Measurements from ENCODE around the gene KLRF1.

- no peak for TF ChIP-seq FOXA1 (IDR thresholded peaks at IDR 0.05)
- TF ChIP-seq FOXM1 (IDR thresholded peaks at IDR 0.05; ENCODE audit: borderline replicate concordance), result no peak
- TF ChIP-seq SUZ12 (IDR thresholded peaks at IDR 0.05), result no peak
- TF ChIP-seq SP1 (IDR thresholded peaks at IDR 0.05), result no peak
These were observed 53.3 kb downstream of the KLRF1 start for GRCh38 chr12:9880532-9881078.

All from HEK293T (cell line).